IMR-90 (cell line): Measurements from ENCODE around the gene ADCY5. TPM values are rescaled to one million over a fixed set of nuclear protein-coding genes. Genes with fewer than 3 reads are reported as not detected.
A peak's percentile ranks its signal among the peaks of the same experiment; 100 is the strongest.

Experiments
- ATAC-seq: fragments of 200-7000 bp; cut with Tn5 transposase; 2 replicates; pipeline ENCODE4 v1.9.1; 2020; ENCODE audit warnings: low read depth, mild to moderate bottlenecking, moderate library complexity
- BruUV-seq: library from RNA; stranded (reverse); fragments of 400-500 nt; replicated peaks from 2 replicates; lab custom pipeline; 2021; lab: Mats Ljungman, UMichigan
- CTCF ChIA-PET: fragments of 300-600 bp; formaldehyde crosslinking; extraction: SDS; loops from one replicate; lab custom pipeline; 2021; ENCODE audit warnings: antibody characterized with exemption; lab: Yijun Ruan, JAX
- POLR2A ChIA-PET: fragments of 300-600 bp; sonication (Branson Sonifier 250); formaldehyde crosslinking; loops from one replicate; lab custom pipeline; 2022; ENCODE audit warnings: antibody characterized with exemption; ENCODE audit not compliant: unreplicated experiment; lab: Charles Lee
- DNase-seq: peaks from one replicate; pipeline ENCODE4 v3.0.0; 2013
- H2AFZ ChIP-seq: replicated peaks from 2 replicates; pipeline ENCODE3; 2013; ENCODE audit warnings: low read length, mild to moderate bottlenecking; ENCODE audit not compliant: poor library complexity
- H2AK5ac ChIP-seq: 2 replicates; pipeline ENCODE4 v1.6.1; 2013; ENCODE audit warnings: low read depth, low read length, inconsistent platforms
- H2AK9ac ChIP-seq: replicated peaks from 2 replicates; pipeline ENCODE3; 2013; ENCODE audit warnings: mild to moderate bottlenecking, low read depth, low read length, moderate library complexity; ENCODE audit not compliant: poor library complexity
- H2BK120ac ChIP-seq: 2 replicates; pipeline ENCODE4 v1.6.1; 2013; ENCODE audit warnings: low read depth, low read length, inconsistent platforms
- H2BK15ac ChIP-seq: 3 replicates; pipeline ENCODE4 v1.6.1; 2013; ENCODE audit warnings: low read depth, low read length, inconsistent platforms
- H2BK20ac ChIP-seq: 2 replicates; pipeline ENCODE4 v1.6.1; 2013; ENCODE audit warnings: low read depth, mild to moderate bottlenecking, inconsistent platforms, low read length, moderate library complexity
- H2BK5ac ChIP-seq: 2 replicates; pipeline ENCODE4 v1.6.1; 2013; ENCODE audit warnings: mild to moderate bottlenecking, low read depth, low read length, inconsistent platforms; ENCODE audit not compliant: poor library complexity, severe bottlenecking
- H3K14ac ChIP-seq: replicated peaks from 2 replicates; pipeline ENCODE4 v1.6.1; 2013; ENCODE audit warnings: low read depth, low read length, inconsistent platforms
- H3K18ac ChIP-seq: 2 replicates; pipeline ENCODE4 v1.6.1; 2013; ENCODE audit warnings: low read depth, low read length, control low read depth
- H3K23ac ChIP-seq: 2 replicates; pipeline ENCODE4 v1.6.1; 2013; ENCODE audit warnings: low read depth, low read length, inconsistent platforms
- H3K27ac ChIP-seq: 2 replicates; pipeline ENCODE4 v1.5.1; 2013; ENCODE audit warnings: mild to moderate bottlenecking, control low read depth, low read length; ENCODE audit not compliant: insufficient read depth
- H3K27me3 ChIP-seq: 2 replicates; pipeline ENCODE4 v1.6.1; 2013; ENCODE audit warnings: low read length; ENCODE audit not compliant: control insufficient read depth, insufficient read depth
- H3K36me3 ChIP-seq: 2 replicates; pipeline ENCODE4 v1.6.1; 2013; ENCODE audit warnings: low read length, mixed read lengths; ENCODE audit not compliant: control insufficient read depth, insufficient read depth
- H3K4ac ChIP-seq: 2 replicates; pipeline ENCODE4 v1.6.1; 2013; ENCODE audit warnings: low read depth, low read length, inconsistent platforms
- H3K4me1 ChIP-seq: 2 replicates; pipeline ENCODE4 v1.6.1; 2013; ENCODE audit warnings: low read length, mixed read lengths; ENCODE audit not compliant: control insufficient read depth, insufficient read depth
- H3K4me2 ChIP-seq: 2 replicates; pipeline ENCODE4 v1.6.1; 2013; ENCODE audit warnings: low read depth, mild to moderate bottlenecking, control low read depth, low read length, moderate library complexity
- H3K4me3 ChIP-seq: 2 replicates; pipeline ENCODE4 v1.5.1; 2013; ENCODE audit warnings: low read depth, mild to moderate bottlenecking, control low read depth, low read length, moderate library complexity; ENCODE audit not compliant: insufficient read depth
- H3K56ac ChIP-seq: 2 replicates; pipeline ENCODE4 v1.6.1; 2013; ENCODE audit warnings: low read length, inconsistent platforms; ENCODE audit not compliant: insufficient read depth; ENCODE audit errors: extremely low read depth
- H3K79me1 ChIP-seq, 2 experiments: 2 replicates each; pipeline ENCODE4 v1.6.1; 2013; ENCODE audit warnings: low read length in 2 of 2, inconsistent platforms in 1 of 2, low read depth in 1 of 2
- H3K9ac ChIP-seq: 2 replicates; pipeline ENCODE4 v1.6.1; 2013; ENCODE audit warnings: low read depth, low read length, control low read depth
- H3K9me1 ChIP-seq: 2 replicates; pipeline ENCODE4 v1.6.1; 2013; ENCODE audit warnings: low read length, inconsistent platforms; ENCODE audit not compliant: insufficient read depth
- H3K9me3 ChIP-seq: 2 replicates; pipeline ENCODE4 v1.6.1; 2013; ENCODE audit warnings: low read length; ENCODE audit not compliant: control insufficient read depth, insufficient read depth
- H4K20me1 ChIP-seq: 2 replicates; pipeline ENCODE4 v1.6.1; 2013; ENCODE audit warnings: low read length, inconsistent platforms; ENCODE audit not compliant: insufficient read depth
- H4K5ac ChIP-seq: 2 replicates; pipeline ENCODE4 v1.6.1; 2013; ENCODE audit warnings: mild to moderate bottlenecking, low read depth, low read length, control low read depth
- H4K8ac ChIP-seq, 2 experiments: 2 replicates each; pipeline ENCODE4 v1.6.1; 2013; ENCODE audit warnings: low read depth in 2 of 2, low read length in 2 of 2, control low read depth in 1 of 2, inconsistent platforms in 1 of 2
- H4K91ac ChIP-seq: 2 replicates; pipeline ENCODE4 v1.6.1; 2013; ENCODE audit warnings: low read depth, low read length, inconsistent platforms; ENCODE audit not compliant: insufficient read depth
- NFE2L2 ChIP-seq: fragments of 150-350 bp; IDR thresholded peaks from 2 replicates; pipeline ENCODE4 v1.6.1; 2016; ENCODE audit warnings: low read depth, mild to moderate bottlenecking, low read length
- RFX5 ChIP-seq: IDR thresholded peaks from 2 replicates; pipeline ENCODE4 v1.8.0; 2012; ENCODE audit warnings: low read depth, mild to moderate bottlenecking, low read length, moderate library complexity
- SMC3 ChIP-seq: fragments of 150-350 bp; IDR thresholded peaks from 2 replicates; pipeline ENCODE4 v1.6.1; 2016; ENCODE audit warnings: low read depth, mild to moderate bottlenecking, antibody characterized with exemption, low read length, moderate library complexity
- WGBS, 2 experiments: methylation state at CpG; one replicate each; pipeline versions ENCODE4 v1.1.5 to v1.1.7; 2013; ENCODE audit warnings: missing lambda C conversion rate in 2 of 2; ENCODE audit not compliant: insufficient read length in 1 of 2; ENCODE audit errors: extremely low coverage in 2 of 2; 5-methylcytosine and 5-hydroxymethylcytosine counted together
- dilution Hi-C: fragments of 300-500 bp; cut with HindIII; formaldehyde crosslinking; loops from one replicate; pipeline ENCODE4 v1.14.3; 2018; ENCODE audit warnings: low sequenced_read_pairs; ENCODE audit not compliant: unreplicated experiment
- in situ Hi-C: fragments of 300-500 bp; cut with MboI; formaldehyde crosslinking; loops from 3 replicates; pipeline ENCODE4 v1.14.3; 2019; ENCODE audit warnings: low sequenced_read_pairs, inconsistent platforms, mixed read lengths
- intact Hi-C: fragments of 100-400 bp; cut with micrococcal nuclease; formaldehyde crosslinking; loops from 2 replicates; pipeline ENCODE4 v1.10.0; 2022
- polyA plus RNA-seq, 3 experiments: library from polyadenylated mRNA; depleted of rRNA; stranded (reverse); fragments of >200 nt; gene quantifications; 2 replicates each; pipeline ENCODE4 v1.2.3, GENCODE V29; 2012; ENCODE audit warnings: low replicate concordance in 1 of 3
- total RNA-seq: library from RNA; depleted of rRNA; stranded (reverse); fragments of >200 nt; gene quantifications from 2 replicates; pipeline ENCODE4 v1.2.3, GENCODE V29; 2012

ADCY5 gene
- total and polyA plus RNA-seq, 2 of the 4 experiments (the other 2 are of a cell fraction) = 0.14 to 0.18 TPM

GRCh38 chr3:123272547-123272946 is 176.3 kb downstream of the ADCY5 start:
- peaks cover 2% of the 10 kb centered on the region; the same call in 1 of the 2 replicates for H3K4me1 ChIP-seq
- POLR2A ChIA-PET = no interaction called here

More at GRCh38 chr3:123272547-123272946, 176.3 kb downstream of the ADCY5 start:
- ATAC-seq (peak; percentile 18; the same call in 1 of the 2 replicates), DNase-seq (peak; percentile 57)
- Histone ChIP-seq H2BK5ac (peak overlapping the region; percentile 49), H3K79me1 (no peaks in the 10 kb centered on the region; a peak in 1 of 4 replicates), H3K9ac (no peak overlapping the region), H4K8ac (no peak overlapping the region; a peak in 1 of 4 replicates), H3K4me3 (no peak overlapping the region), H3K9me3 (no peaks in the 10 kb centered on the region), H4K91ac (no peak overlapping the region), H3K9me1 (peaks cover 2% of the 10 kb centered on the region; the same call in 1 of the 2 replicates), H2BK20ac (no peak overlapping the region), H3K56ac (no peak overlapping the region), H3K4me2 (no peak overlapping the region), H2AK9ac (no peak overlapping the region), H2AFZ (no peak overlapping the region), H2AK5ac (no peak overlapping the region), H4K20me1 (no peaks in the 10 kb centered on the region), H3K27me3 (no peaks in the 10 kb centered on the region), H3K23ac (peak overlapping the region; percentile 71; the same call in 1 of the 2 replicates), H3K27ac (peak overlapping the region; percentile 52; the same call in 1 of the 2 replicates), H2BK15ac (no peak overlapping the region), H3K36me3 (0 out of 2 replicates have a peak, but pooled peaks cover 1% of the 10 kb centered on the region), H2BK120ac (no peak overlapping the region), H3K18ac (peak overlapping the region; percentile 13; the same call in 1 of the 2 replicates), H3K4ac (no peak overlapping the region), H3K14ac (peak overlapping the region; percentile 56; the same call in 1 of the 2 replicates), H4K5ac (no peak overlapping the region)
- WGBS, 2 experiments = 80% methylated on average over 1 of the region's 2 CpGs; no CpG with 5 or more reads in 1 of the 2 experiments
- dilution Hi-C loops (no loop called here), intact Hi-C loops (no loop called here), in situ Hi-C loops (no loop called here)
- TF ChIP-seq RFX5 (no peak), SMC3 (no peak), NFE2L2 (peak; percentile 85)
- CTCF ChIA-PET = no interaction called here
- BruUV-seq = no TSS peak
